GM18873 (cell line): ENCODE measurements around the gene UBE3D.
"Not testable (repeated sequence)": the region's sequence is repeated elsewhere in the genome, so short reads cannot be mapped to it uniquely, and the experiment has no call there.

Experiments used
- ATAC-seq: cut with Tn5 transposase; IDR thresholded peaks from one replicate; pipeline ENCODE4 v1.9.1; 2021; ENCODE audit warnings: mild to moderate bottlenecking, moderate library complexity, moderate number of reproducible peaks; ENCODE audit not compliant: unreplicated experiment, low FRiP score

Gene UBE3D

GRCh38 chr6:82882363-82883023 is 183.1 kb downstream of the UBE3D start:
- ATAC-seq = no peak

GRCh38 chr6:82881519-82881918 is 184.1 kb downstream of the UBE3D start:
- no peak for ATAC-seq

GRCh38 chr6:82878812-82879211 is 186.8 kb downstream of the UBE3D start:
- no peak for ATAC-seq

DNA sequence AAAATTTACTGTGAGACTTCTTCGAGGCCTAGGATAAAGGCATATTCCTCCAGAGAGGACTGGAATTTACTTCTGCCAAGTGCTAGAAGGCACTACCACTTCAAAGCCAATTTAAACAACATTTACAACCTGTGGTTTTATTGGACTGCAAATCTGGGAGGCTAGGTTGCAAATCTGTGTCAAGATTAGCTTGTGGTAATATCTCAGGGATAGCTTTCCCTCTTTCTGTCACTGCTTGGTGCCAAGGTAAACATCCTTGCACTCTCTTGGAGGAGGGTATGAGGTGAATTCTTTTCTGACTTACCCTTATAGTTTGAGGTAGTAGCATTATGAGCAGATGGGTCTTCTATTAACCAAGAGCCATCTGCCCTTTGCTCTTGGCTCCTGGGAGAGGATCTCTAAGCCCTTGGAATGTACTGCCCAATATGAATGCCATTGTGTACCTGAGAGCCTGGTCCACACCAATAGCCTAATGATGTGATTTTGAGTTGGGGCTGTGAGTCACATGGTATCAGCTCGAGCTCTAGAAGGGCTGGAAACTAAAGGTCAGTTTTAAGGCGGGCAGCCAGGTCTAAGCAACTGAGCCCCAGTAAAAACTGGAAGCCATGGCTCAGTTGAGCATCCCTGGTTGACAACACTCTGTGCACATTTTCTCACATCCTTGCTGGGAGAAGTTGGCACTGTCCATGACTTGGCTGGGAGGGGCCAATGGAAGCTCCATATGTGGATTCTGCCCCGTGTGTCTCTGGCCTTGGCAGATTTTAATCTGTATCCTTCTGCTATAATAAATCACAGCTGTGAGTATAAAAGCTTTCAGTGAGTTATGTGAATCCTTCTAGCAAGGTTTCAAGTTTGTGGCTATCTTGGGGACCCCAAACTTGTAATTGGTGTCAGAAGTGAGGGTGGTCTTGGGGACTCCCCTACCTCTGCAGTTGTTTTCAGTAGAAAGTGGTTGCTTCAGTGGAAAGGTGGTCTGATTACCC is 188.1 kb downstream of the UBE3D start:
- ATAC-seq = no peak

- no peak for ATAC-seq
Observed at GRCh38 chr6:82875573-82876185, 190.0 kb downstream of the UBE3D start.

DNA sequence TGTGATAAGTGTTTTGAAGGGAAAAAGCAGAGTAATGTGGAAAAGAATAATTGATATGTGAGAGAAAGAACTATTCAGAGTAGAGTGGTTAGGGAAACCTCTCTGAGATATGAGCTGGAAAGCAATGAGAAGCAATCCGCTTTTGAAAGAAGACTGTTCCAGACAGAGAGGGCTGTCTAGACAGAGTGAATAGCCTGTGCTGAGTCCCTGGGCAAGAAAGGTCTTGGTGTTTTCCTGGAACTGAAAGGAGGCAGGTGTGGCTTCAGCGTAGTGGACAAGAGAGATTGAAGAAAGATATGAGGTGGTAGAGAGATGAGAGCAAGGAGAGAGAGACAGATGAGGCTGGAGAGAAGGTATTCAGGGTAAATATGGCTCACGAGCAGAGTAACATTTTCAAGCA is 190.8 kb downstream of the UBE3D start:
- no peak for ATAC-seq

GRCh38 chr6:82872185-82872584 is 193.5 kb downstream of the UBE3D start:
- ATAC-seq = no peak

DNA sequence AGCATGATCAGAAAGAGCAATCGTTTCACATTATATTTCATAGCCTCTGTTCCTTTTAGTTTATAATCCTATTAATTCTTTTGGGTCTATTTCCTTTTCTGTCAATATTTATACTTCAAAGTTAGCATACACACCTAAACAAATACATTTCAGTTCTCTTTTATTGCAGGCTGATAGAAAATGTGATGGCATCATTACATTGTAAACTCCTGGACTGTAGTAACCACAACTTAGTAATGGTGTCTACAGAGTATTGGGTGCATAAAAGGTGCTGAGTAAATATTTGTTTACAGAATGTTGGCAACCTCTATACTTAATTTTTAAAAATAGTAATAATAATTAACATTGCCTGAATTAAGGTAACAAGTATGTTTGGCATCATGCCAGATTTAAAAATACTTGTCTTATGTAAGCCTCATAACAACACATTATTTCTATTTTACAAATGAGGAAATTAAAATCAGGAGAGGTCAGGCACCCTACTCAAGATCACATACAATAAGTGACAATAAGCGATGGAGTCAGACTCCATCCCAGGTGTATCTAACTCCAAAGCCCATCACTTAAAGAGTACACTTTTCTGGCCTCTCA is 195.0 kb downstream of the UBE3D start:
- ATAC-seq = no peak

DNA sequence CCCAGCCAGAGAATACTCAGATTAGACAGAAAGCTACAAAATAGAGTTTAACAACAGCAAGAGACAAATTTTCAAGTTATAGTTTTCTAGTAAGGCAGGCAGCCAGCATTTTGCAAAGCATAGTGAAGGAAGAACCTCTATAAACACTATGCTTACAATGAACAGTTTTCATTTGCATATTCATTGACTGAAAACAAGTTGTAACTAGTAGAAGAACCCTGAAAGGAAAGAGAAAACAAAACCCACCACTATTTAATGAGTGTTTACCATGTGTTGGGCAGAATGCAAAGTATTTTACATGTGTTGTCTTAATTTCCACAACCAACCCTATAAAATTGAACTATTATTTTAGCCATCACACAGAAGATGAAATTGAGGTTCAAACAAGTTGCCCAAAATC is 196.1 kb downstream of the UBE3D start:
- no peak for ATAC-seq

GRCh38 chr6:82867946-82868345 is 197.7 kb downstream of the UBE3D start:
- ATAC-seq = no peak

DNA sequence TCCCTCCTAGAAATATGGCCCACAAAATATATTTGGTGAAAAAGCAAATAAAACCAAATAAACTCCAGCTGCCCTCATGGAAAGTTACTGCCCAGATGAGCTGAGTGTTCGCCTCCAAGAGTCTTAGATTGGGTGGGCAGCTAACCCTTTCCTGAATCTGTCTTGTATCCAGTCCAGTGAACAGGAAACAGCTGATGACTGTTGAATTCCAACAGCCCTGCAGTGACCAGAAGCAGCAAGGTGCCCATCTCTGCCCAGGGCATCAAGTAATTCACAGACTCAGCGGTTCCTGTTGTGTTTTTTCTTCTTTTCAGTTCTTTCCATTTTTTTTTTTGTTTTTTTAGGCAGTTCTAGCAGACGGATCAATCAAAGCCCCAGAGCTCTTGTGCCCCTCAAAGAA is 199.2 kb downstream of the UBE3D start:
- ATAC-seq = no peak

DNA sequence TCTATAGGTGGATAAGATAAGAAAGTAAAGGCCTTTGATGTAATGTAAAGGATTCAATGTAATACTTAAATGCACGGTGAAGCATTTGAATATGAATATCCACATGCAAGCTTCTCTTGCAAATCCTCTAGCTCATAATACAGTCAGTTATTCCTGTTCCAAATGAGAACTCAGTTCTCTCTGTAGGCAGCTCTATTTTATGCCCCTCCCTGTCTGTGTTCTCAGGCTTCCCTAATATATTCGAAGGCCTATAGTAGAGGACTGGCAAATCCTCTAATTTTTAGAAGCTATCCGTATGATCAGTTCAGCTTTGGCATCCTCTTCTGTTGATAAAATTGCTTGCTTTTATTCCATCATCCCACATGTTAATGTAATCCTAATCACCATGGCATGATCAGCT is 200.2 kb downstream of the UBE3D start:
- no peak for ATAC-seq

GRCh38 chr6:82863781-82864180 is 201.9 kb downstream of the UBE3D start:
- no peak for ATAC-seq

DNA sequence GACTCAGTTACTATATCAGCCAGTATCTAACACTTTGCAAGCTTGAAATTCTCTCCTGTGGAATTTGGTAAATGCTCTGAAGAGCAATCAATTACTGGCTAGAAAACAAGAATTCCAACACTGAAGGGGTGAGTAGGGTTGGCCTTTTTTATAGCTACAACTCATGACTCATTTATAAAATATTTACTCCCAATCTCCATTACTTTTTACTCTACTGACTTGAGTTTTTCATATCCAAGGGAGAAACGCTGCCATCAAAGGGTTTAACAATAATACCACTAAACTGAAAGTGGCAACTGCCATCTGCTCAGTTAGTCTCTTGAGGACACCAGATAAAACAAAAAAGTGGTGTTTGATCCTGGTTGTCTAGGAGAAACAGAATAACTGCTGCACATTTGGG is 203.1 kb downstream of the UBE3D start:
- no peak for ATAC-seq

- ATAC-seq = no peak
Observed at GRCh38 chr6:82861121-82861520, 204.5 kb downstream of the UBE3D start.

DNA sequence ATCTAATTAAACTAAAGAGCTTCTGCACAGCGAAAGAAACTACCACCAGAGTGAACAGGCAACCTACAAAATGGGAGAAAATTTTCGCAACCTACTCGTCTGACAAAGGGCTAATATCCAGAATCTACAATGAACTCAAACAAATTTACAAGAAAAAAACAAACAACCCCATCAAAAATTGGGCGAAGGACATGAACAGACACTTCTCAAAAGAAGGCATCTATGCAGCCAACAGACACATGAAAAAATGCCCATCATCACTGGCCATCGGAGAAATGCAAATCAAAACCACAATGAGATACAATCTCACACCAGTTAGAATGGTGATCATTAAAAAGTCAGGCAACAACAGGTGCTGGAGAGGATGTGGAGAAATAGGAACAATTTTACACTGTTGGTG is 209.6 kb downstream of the UBE3D start:
- ATAC-seq = not testable (repeated sequence)

DNA sequence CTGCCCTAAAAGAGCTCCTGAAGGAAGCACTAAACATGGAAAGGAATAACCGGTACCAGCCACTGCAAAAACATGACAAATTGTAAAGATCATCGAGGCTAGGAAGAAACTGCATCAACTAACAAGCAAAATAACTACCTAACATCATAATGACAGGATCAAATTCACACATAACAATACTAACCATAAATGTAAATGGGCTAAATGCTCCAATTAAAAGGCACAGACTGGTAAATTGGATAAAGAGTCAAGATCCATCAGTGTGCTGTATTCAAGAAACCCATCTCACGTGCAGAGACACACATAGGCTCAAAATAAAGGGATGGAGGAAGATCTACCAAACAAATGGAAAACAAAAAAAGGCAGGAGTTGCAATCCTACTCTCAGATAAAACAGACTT is 212.7 kb downstream of the UBE3D start:
- ATAC-seq = not testable (repeated sequence)

GRCh38 chr6:82843291-82843885 is 222.3 kb downstream of the UBE3D start:
- no peak for ATAC-seq

DNA sequence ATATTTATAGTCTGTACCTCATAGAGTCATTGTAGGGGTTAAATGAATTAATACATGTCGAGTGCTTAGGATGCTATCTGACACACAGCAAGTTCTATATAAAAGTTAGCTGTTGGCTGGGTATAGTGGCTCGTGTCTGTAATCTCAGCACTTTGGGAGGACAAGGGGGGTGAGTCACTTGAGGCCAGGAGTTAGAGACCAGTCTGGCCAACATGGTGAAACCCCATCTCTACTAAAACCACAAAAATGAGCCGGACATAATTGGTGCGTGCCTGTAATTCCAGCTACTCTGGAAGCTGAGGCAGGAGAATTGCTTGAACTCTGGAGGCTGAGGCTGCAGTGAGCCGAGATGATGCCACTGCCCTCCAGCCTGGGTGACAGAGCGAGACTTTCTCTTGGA is 222.9 kb downstream of the UBE3D start:
- ATAC-seq = no peak
